ENCODE data around the gene ZPBP. TPM values are rescaled to one million over a fixed set of nuclear protein-coding genes. Genes with fewer than 3 reads are reported as not detected.

ZPBP gene
- total RNA-seq, 2 experiments from 2014 or later, result not detected

DNA sequence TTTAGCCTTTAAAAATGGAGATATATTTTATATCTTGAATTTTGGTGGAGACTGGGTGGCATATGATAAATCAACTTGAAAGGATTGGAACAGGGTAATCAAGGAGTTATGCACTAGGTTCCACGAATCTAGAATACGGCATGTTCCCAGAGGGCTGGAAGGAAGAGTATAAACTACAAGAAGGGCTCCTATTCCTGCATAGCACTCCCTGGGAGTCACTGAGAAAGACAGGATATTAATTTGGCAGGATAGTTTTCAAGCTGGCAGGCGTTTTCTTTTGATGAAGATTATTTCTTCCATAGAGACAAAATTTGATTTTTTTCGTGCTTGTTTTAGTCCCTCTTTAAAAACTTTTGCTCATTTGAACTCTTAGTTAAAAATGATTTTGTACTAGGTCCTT is 199.9 kb downstream of the ZPBP start:
- Mint-ChIP-seq H3K9me3 (no peaks in the 10 kb centered on the region), H3K27ac (no peak overlapping the region), H3K36me3 (no peaks in the 10 kb centered on the region), H3K27me3 (peaks cover 2% of the 10 kb centered on the region), H3K4me3 (no peak overlapping the region), H3K4me1 (ENCODE audit: low read depth) (no peaks in the 10 kb centered on the region)
- intact Hi-C loops (cut with micrococcal nuclease), result no loop called here
- no peak for DNase-seq
- POLR2A ChIA-PET, result no interaction called here
- CTCF ChIA-PET, result no interaction called here

DNA sequence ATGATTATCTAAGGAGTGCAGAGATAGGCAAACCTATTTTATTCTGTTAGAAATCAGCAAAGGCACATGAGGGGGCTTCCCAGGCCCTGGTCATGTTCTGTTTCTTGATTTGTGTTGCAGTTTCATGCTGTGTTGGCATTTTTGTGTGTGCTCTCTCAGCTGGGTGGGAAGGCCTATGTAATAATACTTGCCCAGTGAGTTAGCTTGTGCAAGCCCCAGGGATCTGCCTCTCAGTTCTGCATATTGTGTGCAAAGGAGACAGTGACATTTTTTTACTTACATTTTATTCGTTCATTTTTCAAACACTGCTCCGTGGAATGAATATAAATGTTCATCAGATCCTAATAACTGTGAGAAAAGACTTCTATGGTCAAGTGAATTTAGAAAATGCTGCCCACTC is 200.6 kb downstream of the ZPBP start:
- Mint-ChIP-seq H3K4me3 (no peak overlapping the region), H3K27me3 (peaks cover 2% of the 10 kb centered on the region), H3K9me3 (no peaks in the 10 kb centered on the region), H3K36me3 (no peaks in the 10 kb centered on the region), H3K4me1 (ENCODE audit: low read depth) (no peaks in the 10 kb centered on the region), H3K27ac (no peak overlapping the region)
- POLR2A ChIA-PET, result no interaction called here
- intact Hi-C loops (cut with micrococcal nuclease), result no loop called here
- DNase-seq, result no peak
- CTCF ChIA-PET, result no interaction called here

Other genes starting within 250 kb of the ZPBP start
- gene IKZF1, start 211.5 kb upstream of the ZPBP start, total RNA-seq, result 100 to 1,000 TPM; 207 to 216 TPM

Data from activated CD4-positive, alpha-beta memory T cell treated with anti-CD3 and anti-CD28 coated beads for 36 hours (primary cell).